ENCODE measurements around the gene BTBD18. TPM values are rescaled to one million over a fixed set of nuclear protein-coding genes. Genes with fewer than 3 reads are reported as not detected.

BTBD18 gene
- total RNA-seq, 1 donor from 2014 or later: not detected

- Mint-ChIP-seq H3K36me3 (peaks cover 17% of the 10 kb centered on the region), H3K27ac (peak overlapping the region; percentile 93), H3K9me3 (no peaks in the 10 kb centered on the region), H3K27me3 (no peaks in the 10 kb centered on the region), H3K4me3 (peak overlapping the region; percentile 99), H3K4me1 (ENCODE audit: unreplicated experiment) (peaks cover 9% of the 10 kb centered on the region)
- TF ChIP-seq CTCF (conservative IDR thresholded peaks at IDR 0.05): no peak
- no peak for DNase-seq (ENCODE audit: extremely low spot score, unreplicated experiment)
These were observed 9.5 kb downstream of the BTBD18 start for GRCh38 chr11:57742087-57742452.

DNA sequence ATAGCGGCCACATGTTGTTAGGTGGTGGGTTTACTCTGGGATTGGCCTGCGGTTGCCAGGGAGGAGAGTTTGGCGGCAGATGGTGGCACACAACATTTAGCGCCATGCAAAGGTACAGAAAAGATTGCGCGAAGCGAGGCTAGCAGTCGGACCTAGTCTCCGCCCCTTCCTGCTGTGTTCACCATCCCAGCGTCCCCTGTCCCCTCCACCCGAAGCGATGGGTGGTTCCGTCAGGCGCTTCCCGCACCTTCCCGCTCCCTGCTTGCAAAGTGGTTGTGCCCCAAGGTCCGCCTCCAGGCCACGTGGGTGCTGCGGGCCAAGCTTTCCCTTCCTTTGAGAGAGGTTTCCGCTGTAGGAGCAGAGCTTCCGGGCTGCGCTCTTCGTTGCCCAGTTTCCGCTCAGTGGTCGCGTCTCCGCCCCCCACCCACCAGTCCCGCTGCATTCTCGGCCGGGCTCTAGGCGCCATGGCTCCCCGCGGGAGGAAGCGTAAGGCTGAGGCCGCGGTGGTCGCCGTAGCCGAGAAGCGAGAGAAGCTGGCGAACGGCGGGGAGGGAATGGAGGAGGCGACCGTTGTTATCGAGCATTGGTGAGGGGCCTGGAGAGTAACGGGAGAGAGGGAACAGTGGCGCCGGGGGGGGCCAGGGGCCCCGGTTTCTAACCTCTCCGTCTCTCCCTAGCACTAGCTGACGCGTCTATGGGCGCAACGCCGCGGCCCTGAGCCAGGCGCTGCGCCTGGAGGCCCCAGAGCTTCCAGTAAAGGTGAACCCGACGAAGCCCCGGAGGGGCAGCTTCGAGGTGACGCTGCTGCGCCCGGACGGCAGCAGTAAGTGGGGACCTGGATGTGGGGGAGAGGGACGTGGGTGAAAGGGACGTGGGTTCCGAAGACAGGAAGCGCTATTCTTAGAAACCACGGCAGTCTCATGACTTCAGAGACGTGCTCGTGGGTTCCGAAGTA lies 10.2 kb downstream of the BTBD18 start, which contains the start of gene SELENOH:
Gene SELENOH (plus strand): TSS at position 360 of the 955 bp plus-strand sequence. CDS start 105 bp downstream, at position 465.
- DNase-seq (ENCODE audit: extremely low spot score, unreplicated experiment): peak; percentile 97
- H3K27me3 Mint-ChIP-seq: no peaks in the 10 kb centered on the region
- H3K27ac Mint-ChIP-seq: peak within 1 kb of the TSS; percentile 93
- H3K4me3 Mint-ChIP-seq: peak within 1 kb of the TSS; percentile 99
- H3K4me1 Mint-ChIP-seq (ENCODE audit: unreplicated experiment): peaks cover 9% of the 10 kb centered on the region
- TF ChIP-seq CTCF (conservative IDR thresholded peaks at IDR 0.05): no peak
- H3K9me3 Mint-ChIP-seq: no peaks in the 10 kb centered on the region
- peaks cover 17% of the 10 kb centered on the region for H3K36me3 Mint-ChIP-seq

GRCh38 chr11:57735619-57736298 lies 15.9 kb downstream of the BTBD18 start:
- H3K4me3 Mint-ChIP-seq: peak overlapping the region; percentile 10
- no peaks in the 10 kb centered on the region for H3K27me3 Mint-ChIP-seq
- no peaks in the 10 kb centered on the region for H3K9me3 Mint-ChIP-seq
- TF ChIP-seq CTCF (conservative IDR thresholded peaks at IDR 0.05): no peak
- H3K36me3 Mint-ChIP-seq: peaks cover 18% of the 10 kb centered on the region
- no peaks in the 10 kb centered on the region for H3K4me1 Mint-ChIP-seq (ENCODE audit: unreplicated experiment)
- H3K27ac Mint-ChIP-seq: peak overlapping the region; percentile 80
- no peak for DNase-seq (ENCODE audit: extremely low spot score, unreplicated experiment)

DNA sequence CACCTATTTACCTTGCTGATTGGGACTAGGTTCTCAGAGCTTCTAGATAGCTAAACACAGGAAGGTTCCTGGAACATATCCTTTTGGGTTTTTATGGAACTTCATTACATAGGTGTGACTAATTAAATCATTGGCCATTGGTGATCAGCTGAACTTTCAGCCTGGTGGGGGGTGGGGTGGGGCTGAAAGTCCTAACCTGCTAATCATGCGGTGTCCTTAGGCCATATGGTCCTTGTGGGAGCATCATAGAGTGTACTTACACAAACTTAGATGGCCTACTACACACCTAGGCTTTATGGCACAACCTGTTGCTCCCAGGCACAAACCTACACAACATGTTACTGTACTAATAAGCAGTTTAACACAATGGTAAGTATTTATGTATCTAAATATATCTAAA lies 19.0 kb downstream of the BTBD18 start:
- DNase-seq (ENCODE audit: extremely low spot score, unreplicated experiment): no peak
- H3K4me1 Mint-ChIP-seq (ENCODE audit: unreplicated experiment): no peaks in the 10 kb centered on the region
- no peak overlapping the region for H3K27ac Mint-ChIP-seq
- no peaks in the 10 kb centered on the region for H3K9me3 Mint-ChIP-seq
- no peak overlapping the region for H3K4me3 Mint-ChIP-seq
- peaks cover 9% of the 10 kb centered on the region for H3K36me3 Mint-ChIP-seq
- TF ChIP-seq CTCF (conservative IDR thresholded peaks at IDR 0.05): no peak
- no peaks in the 10 kb centered on the region for H3K27me3 Mint-ChIP-seq

- H3K36me3 Mint-ChIP-seq: no peaks in the 10 kb centered on the region
- no peak for DNase-seq (ENCODE audit: extremely low spot score, unreplicated experiment)
- H3K9me3 Mint-ChIP-seq: no peaks in the 10 kb centered on the region
- no peaks in the 10 kb centered on the region for H3K4me1 Mint-ChIP-seq (ENCODE audit: unreplicated experiment)
- no peak for TF ChIP-seq CTCF (conservative IDR thresholded peaks at IDR 0.05)
- H3K4me3 Mint-ChIP-seq: no peak overlapping the region
- no peak overlapping the region for H3K27ac Mint-ChIP-seq
- H3K27me3 Mint-ChIP-seq: no peaks in the 10 kb centered on the region
These were observed 22.1 kb downstream of the BTBD18 start for GRCh38 chr11:57729479-57729878.
